Type B pancreatic cell (in vitro differentiated cells): ENCODE data around the gene CCT4. TPM values are rescaled to one million over a fixed set of nuclear protein-coding genes. Genes with fewer than 3 reads are reported as not detected.
A peak's percentile ranks its signal among the peaks of the same experiment; 100 is the strongest.
"Not testable (repeated sequence)": the region's sequence is repeated elsewhere in the genome, so short reads cannot be mapped to it uniquely, and the experiment has no call there.

ENCODE experiments used
- DNase-seq: peaks from one replicate; pipeline ENCODE4 v3.0.0; 2021; ENCODE audit warnings: mixed read lengths; ENCODE audit not compliant: unreplicated experiment; ENCODE audit errors: extremely low spot score
- H3K27ac Mint-ChIP-seq: 2 replicates; pipeline ENCODE4 v1.8.0; 2021; ENCODE audit warnings: mild to moderate bottlenecking, mixed read lengths
- H3K27me3 Mint-ChIP-seq: 2 replicates; pipeline ENCODE4 v1.8.0; 2021; ENCODE audit warnings: mixed read lengths
- H3K36me3 Mint-ChIP-seq: 2 replicates; pipeline ENCODE4 v1.8.0; 2021; ENCODE audit warnings: mixed read lengths
- H3K4me1 Mint-ChIP-seq: one replicate; pipeline ENCODE4 v1.8.0; 2021; ENCODE audit warnings: mixed read lengths; ENCODE audit not compliant: unreplicated experiment
- H3K4me3 Mint-ChIP-seq: 2 replicates; pipeline ENCODE4 v1.8.0; 2021; ENCODE audit warnings: mild to moderate bottlenecking, mixed read lengths
- H3K9me3 Mint-ChIP-seq: 2 replicates; pipeline ENCODE4 v1.8.0; 2021; ENCODE audit warnings: mixed read lengths
- CTCF ChIP-seq: fragments of 200-600 bp; sonication (generic); conservative IDR thresholded peaks from 2 replicates; pipeline ENCODE4 v1.5.0; 2021; ENCODE audit warnings: antibody characterized with exemption, mild to moderate bottlenecking
- total RNA-seq: library from RNA; stranded (reverse); gene quantifications from 2 replicates; pipeline ENCODE4 v1.2.1, GENCODE V29; 2021; ENCODE audit warnings: low replicate concordance

The CCT4 gene
- total RNA-seq, 1 donor from 2014 or later = 204 TPM

GRCh38 chr2:61887717-61888266, 664 bp downstream of the CCT4 start:
- no peak for TF ChIP-seq CTCF
- Mint-ChIP-seq H3K4me3 (peak overlapping the region; percentile 99), H3K4me1 (peaks cover 25% of the 10 kb centered on the region), H3K27me3 (no peaks in the 10 kb centered on the region), H3K27ac (peak overlapping the region; percentile 99), H3K9me3 (no peaks in the 10 kb centered on the region), H3K36me3 (peaks cover 12% of the 10 kb centered on the region)
- no peak for DNase-seq

- H3K4me1 Mint-ChIP-seq = peaks cover 24% of the 10 kb centered on the region
- DNase-seq = no peak
- no peak for TF ChIP-seq CTCF
- H3K9me3 Mint-ChIP-seq = no peaks in the 10 kb centered on the region
- peaks cover 12% of the 10 kb centered on the region for H3K36me3 Mint-ChIP-seq
- H3K4me3 Mint-ChIP-seq = peak overlapping the region; percentile 99
- no peak overlapping the region for H3K27ac Mint-ChIP-seq
- H3K27me3 Mint-ChIP-seq = no peaks in the 10 kb centered on the region
Observed at GRCh38 chr2:61885896-61886603, 2.4 kb downstream of the CCT4 start.

DNA sequence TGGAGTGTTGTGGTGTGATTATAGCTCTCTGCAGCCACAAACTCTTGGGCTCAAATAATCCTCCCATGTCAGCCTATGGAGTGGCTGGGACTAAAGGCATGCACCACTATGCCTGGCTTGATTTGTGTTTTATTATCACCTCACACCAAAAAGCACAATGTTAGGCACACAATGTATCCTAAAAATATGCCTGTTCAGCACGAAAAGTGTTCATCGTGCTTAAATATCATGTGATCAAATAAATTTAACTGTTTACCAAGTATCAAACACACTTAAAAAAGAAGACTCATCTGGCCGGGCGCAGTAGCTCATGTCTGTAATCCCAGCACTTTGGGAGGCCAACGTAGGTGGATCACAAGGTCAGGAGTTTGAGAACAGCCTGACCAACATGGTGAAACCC, 5.6 kb downstream of the CCT4 start:
- TF ChIP-seq CTCF = no peak
- H3K4me3 Mint-ChIP-seq = no peak overlapping the region
- no peak overlapping the region for H3K27ac Mint-ChIP-seq
- H3K36me3 Mint-ChIP-seq = peaks cover 11% of the 10 kb centered on the region
- no peaks in the 10 kb centered on the region for H3K9me3 Mint-ChIP-seq
- H3K27me3 Mint-ChIP-seq = no peaks in the 10 kb centered on the region
- H3K4me1 Mint-ChIP-seq = peaks cover 15% of the 10 kb centered on the region
- no peak for DNase-seq

DNA sequence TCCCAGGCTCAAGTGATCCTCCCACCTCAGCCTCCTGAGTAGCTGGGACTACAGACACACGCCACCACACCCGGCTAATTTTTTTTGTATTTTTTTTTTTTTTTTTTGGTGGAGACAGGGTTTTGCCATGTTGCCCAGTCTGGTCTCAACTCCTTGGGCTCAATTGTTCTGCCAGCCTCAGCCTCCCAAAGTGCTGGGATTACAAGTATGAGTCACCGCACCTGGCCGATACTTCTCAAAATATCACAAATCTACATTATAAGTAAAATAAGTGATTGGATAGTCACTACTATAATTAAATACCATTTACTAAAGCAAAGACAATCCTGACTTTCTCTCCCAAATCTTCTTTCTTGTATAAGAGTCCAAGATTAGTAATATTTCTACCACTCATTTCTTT, 9.1 kb downstream of the CCT4 start:
- peaks cover 14% of the 10 kb centered on the region for H3K36me3 Mint-ChIP-seq
- DNase-seq, H3K27me3 Mint-ChIP-seq, H3K27ac Mint-ChIP-seq, H3K4me3 Mint-ChIP-seq, H3K4me1 Mint-ChIP-seq, H3K9me3 Mint-ChIP-seq: not testable (repeated sequence)

- Mint-ChIP-seq H3K9me3 (no peaks in the 10 kb centered on the region), H3K36me3 (peaks cover 17% of the 10 kb centered on the region), H3K27me3 (no peaks in the 10 kb centered on the region), H3K4me3 (no peak overlapping the region), H3K27ac (no peak overlapping the region), H3K4me1 (no peaks in the 10 kb centered on the region)
- no peak for DNase-seq
- TF ChIP-seq CTCF = no peak
Observed at GRCh38 chr2:61878761-61879160, 9.7 kb downstream of the CCT4 start.

DNA sequence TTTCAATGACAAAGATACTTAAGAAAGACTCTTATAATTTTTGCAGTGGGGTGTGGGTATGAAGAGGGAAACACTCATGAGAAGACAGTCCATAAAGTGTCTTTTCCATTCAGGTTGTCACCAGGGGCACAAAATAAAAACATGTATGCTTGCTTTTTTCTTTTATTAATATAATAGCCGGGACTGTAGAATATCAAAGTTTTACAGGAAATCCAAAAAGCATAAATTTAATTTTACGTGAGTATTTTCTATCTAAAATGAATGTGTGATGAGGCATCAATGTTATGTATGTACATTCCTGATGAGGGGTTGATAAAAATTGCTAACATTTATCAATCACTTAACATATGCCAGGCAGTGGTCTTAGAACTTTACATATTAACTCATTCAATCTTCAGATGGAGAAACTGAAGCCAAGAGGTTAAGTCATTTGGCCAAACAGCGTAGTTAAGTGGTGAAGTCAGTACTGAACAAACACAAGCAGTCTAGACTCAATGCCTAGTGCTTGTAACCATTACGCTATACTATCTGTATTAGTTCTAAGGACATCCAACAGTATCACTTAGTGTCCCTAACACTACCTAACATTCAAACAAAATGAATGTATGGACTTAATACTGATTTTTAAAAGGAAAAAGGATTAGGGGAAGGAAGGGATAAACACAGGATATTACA, 10.7 kb downstream of the CCT4 start:
- no peaks in the 10 kb centered on the region for H3K9me3 Mint-ChIP-seq
- H3K36me3 Mint-ChIP-seq = peaks cover 22% of the 10 kb centered on the region
- no peak overlapping the region for H3K27ac Mint-ChIP-seq
- no peaks in the 10 kb centered on the region for H3K27me3 Mint-ChIP-seq
- H3K4me3 Mint-ChIP-seq = no peak overlapping the region
- H3K4me1 Mint-ChIP-seq = no peaks in the 10 kb centered on the region
- DNase-seq = no peak
- no peak for TF ChIP-seq CTCF
